IPS DF 6.9 (cell line): ENCODE results near the gene SEPTIN8.

Experiments
- DNase-seq: peaks from one replicate; pipeline ENCODE4 v3.0.0-alpha.2; 2013; ENCODE audit warnings: low read depth, low spot score
- H3K27ac ChIP-seq: one replicate; pipeline ENCODE4 v1.5.1; 2013; ENCODE audit warnings: low read length, control low read depth
- H3K27me3 ChIP-seq: 2 replicates; pipeline ENCODE4 v1.6.1; 2013; ENCODE audit warnings: mild to moderate bottlenecking, low read length; ENCODE audit not compliant: control insufficient read depth, insufficient read depth
- H3K36me3 ChIP-seq: 2 replicates; pipeline ENCODE4 v1.6.1; 2013; ENCODE audit warnings: low read length; ENCODE audit not compliant: control insufficient read depth, insufficient read depth
- H3K4me1 ChIP-seq: 2 replicates; pipeline ENCODE4 v1.6.1; 2013; ENCODE audit warnings: low read length; ENCODE audit not compliant: control insufficient read depth, insufficient read depth
- H3K4me3 ChIP-seq: 2 replicates; pipeline ENCODE4 v1.5.1; 2013; ENCODE audit warnings: mild to moderate bottlenecking, low read length
- H3K9me3 ChIP-seq: 2 replicates; pipeline ENCODE4 v1.6.1; 2013; ENCODE audit warnings: low read length, inconsistent platforms; ENCODE audit not compliant: control insufficient read depth, insufficient read depth
- WGBS: extraction: QIAGEN DNeasy Blood & Tissue Kit; methylation state at CpG from one replicate; pipeline ENCODE4 v1.1.7; 2013; ENCODE audit warnings: mixed read lengths, missing lambda C conversion rate; ENCODE audit not compliant: insufficient read length, insufficient coverage; 5-methylcytosine and 5-hydroxymethylcytosine counted together

SEPTIN8 gene

GRCh38 chr5:132773601-132774355, 3.3 kb downstream of the SEPTIN8 start:
- Histone ChIP-seq H3K36me3 (no peaks in the 10 kb centered on the region), H3K4me1 (peaks cover 8% of the 10 kb centered on the region; the same call in 1 of the 2 replicates), H3K9me3 (no peaks in the 10 kb centered on the region), H3K27me3 (peaks cover 11% of the 10 kb centered on the region), H3K27ac (no peak overlapping the region), H3K4me3 (no peak overlapping the region)
- WGBS: no CpG with 5 or more reads among the region's 12 CpGs
- DNase-seq: no peak

- Histone ChIP-seq H3K27me3 (peaks cover 6% of the 10 kb centered on the region; the same call in 1 of the 2 replicates), H3K9me3 (no peaks in the 10 kb centered on the region), H3K4me1 (peaks cover 6% of the 10 kb centered on the region; the same call in 1 of the 2 replicates), H3K4me3 (no peak overlapping the region), H3K27ac (no peak overlapping the region), H3K36me3 (no peaks in the 10 kb centered on the region)
- DNase-seq: no peak
- no CpG with 5 or more reads among the region's 5 CpGs for WGBS
Measured at GRCh38 chr5:132773114-132773513, 3.9 kb downstream of the SEPTIN8 start.

GRCh38 chr5:132772291-132773070, 4.6 kb downstream of the SEPTIN8 start:
- H3K9me3 ChIP-seq: no peaks in the 10 kb centered on the region
- no CpG with 5 or more reads among the region's 8 CpGs for WGBS
- no peak overlapping the region for H3K4me3 ChIP-seq
- no peak overlapping the region for H3K27ac ChIP-seq
- no peak for DNase-seq
- H3K4me1 ChIP-seq: peaks cover 4% of the 10 kb centered on the region; the same call in 1 of the 2 replicates
- H3K27me3 ChIP-seq: peaks cover 2% of the 10 kb centered on the region; the same call in 1 of the 2 replicates
- no peaks in the 10 kb centered on the region for H3K36me3 ChIP-seq

DNA sequence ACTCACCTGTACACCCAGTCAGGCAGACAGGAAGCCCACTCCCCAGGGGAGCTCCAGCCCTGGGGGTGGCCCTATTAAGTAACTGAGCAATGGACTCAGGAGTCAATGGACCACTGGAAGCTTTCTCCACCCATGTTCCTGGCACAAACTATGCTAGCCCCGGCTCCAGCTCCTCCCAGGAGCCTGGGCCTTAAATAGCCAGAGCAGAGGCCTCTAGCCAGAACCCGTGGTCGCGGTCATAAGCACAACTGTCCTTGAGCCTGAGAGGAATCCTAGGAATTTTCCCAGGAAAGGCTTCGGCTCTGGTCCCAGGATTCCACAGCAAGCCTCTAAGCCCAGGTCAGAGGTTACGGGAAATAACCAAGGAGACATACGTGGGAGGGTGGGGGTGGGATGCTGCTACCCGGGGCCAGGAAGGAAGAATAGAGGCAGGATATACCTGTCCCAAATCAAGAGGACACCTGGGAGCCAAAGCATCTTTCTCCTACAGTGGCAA, 5.5 kb downstream of the SEPTIN8 start:
- Histone ChIP-seq H3K4me3 (no peak overlapping the region), H3K27ac (no peak overlapping the region), H3K4me1 (peaks cover 4% of the 10 kb centered on the region; the same call in 1 of the 2 replicates), H3K36me3 (no peaks in the 10 kb centered on the region), H3K27me3 (peaks cover 2% of the 10 kb centered on the region; the same call in 1 of the 2 replicates), H3K9me3 (no peaks in the 10 kb centered on the region)
- WGBS: no CpG with 5 or more reads among the region's 8 CpGs
- DNase-seq: no peak

GRCh38 chr5:132770476-132771159, 6.4 kb downstream of the SEPTIN8 start:
- Histone ChIP-seq H3K9me3 (no peaks in the 10 kb centered on the region), H3K27ac (no peak overlapping the region), H3K36me3 (no peaks in the 10 kb centered on the region), H3K4me1 (peaks cover 2% of the 10 kb centered on the region; the same call in 1 of the 2 replicates), H3K27me3 (no peaks in the 10 kb centered on the region), H3K4me3 (no peak overlapping the region)
- DNase-seq: no peak
- WGBS: no CpG with 5 or more reads among the region's 8 CpGs

- Histone ChIP-seq H3K27me3 (no peaks in the 10 kb centered on the region), H3K36me3 (no peaks in the 10 kb centered on the region), H3K9me3 (no peaks in the 10 kb centered on the region), H3K27ac (no peak overlapping the region), H3K4me3 (no peak overlapping the region), H3K4me1 (peaks cover 2% of the 10 kb centered on the region; the same call in 1 of the 2 replicates)
- no CpG with 5 or more reads among the region's 3 CpGs for WGBS
- DNase-seq: no peak
Measured at GRCh38 chr5:132768485-132768868, 8.6 kb downstream of the SEPTIN8 start.

- Histone ChIP-seq H3K9me3 (no peaks in the 10 kb centered on the region), H3K27ac (no peak overlapping the region), H3K4me3 (no peak overlapping the region), H3K4me1 (peaks cover 2% of the 10 kb centered on the region; the same call in 1 of the 2 replicates), H3K27me3 (no peaks in the 10 kb centered on the region), H3K36me3 (no peaks in the 10 kb centered on the region)
- no CpG with 5 or more reads among the region's 2 CpGs for WGBS
- no peak for DNase-seq
Measured at GRCh38 chr5:132767150-132767549, 9.9 kb downstream of the SEPTIN8 start.

DNA sequence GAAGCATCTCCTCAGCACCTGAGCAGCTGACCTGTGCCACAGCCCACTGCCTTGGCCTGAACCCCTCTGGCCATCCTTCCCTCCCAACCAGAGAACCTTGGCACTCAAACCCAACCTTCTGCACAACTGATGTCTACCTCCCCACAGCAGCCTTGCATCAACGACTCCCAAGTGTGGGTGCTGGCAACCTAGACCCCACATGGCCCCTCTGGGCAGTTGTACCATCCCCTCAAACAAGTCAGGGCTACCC, 10.3 kb downstream of the SEPTIN8 start:
- Histone ChIP-seq H3K4me3 (no peak overlapping the region), H3K27me3 (no peaks in the 10 kb centered on the region), H3K4me1 (peaks cover 2% of the 10 kb centered on the region; the same call in 1 of the 2 replicates), H3K27ac (no peak overlapping the region), H3K36me3 (no peaks in the 10 kb centered on the region), H3K9me3 (no peaks in the 10 kb centered on the region)
- no peak for DNase-seq
- no CpG with 5 or more reads among the region's 1 CpG for WGBS

DNA sequence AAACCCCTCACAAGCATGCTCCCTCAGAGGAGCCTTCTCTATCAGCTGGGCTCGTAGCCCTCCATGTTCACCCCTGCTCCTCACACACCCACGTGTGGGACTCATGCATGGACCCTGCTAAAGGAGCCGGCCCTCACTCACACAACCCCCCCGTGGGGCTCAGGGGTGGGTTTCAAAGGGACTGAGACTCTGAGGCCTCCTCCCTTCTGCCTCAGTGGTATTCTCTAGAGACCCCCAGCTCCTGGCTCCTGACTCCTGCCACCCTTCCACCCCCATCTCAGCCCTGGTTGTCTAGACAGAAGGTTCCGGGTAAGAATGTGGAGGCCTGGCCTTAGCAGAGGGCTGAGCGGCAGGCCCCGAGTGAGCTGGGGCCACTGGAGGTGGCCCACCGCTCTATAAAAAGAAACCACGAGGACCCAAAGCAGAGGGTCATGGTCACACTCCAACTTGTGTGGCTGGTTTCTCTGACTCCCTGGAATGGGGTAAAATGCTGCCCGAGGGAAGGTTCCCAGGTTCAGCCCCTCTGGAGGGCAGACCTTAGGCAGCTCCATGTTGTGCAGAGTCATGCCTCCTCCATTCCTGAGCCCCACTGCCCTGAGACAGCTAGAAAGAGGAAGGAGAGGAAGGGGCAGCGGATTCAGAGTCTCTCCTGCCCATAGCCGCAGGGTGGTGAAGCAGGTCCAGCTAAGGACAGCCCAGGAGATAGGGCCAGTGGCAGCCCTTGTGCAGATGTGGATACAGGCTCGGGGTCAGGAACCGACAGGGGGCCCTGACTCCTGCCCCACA, 10.8 kb downstream of the SEPTIN8 start:
- no CpG with 5 or more reads among the region's 14 CpGs for WGBS
- Histone ChIP-seq H3K4me3 (no peak overlapping the region), H3K27ac (no peak overlapping the region), H3K27me3 (no peaks in the 10 kb centered on the region), H3K9me3 (no peaks in the 10 kb centered on the region), H3K4me1 (peaks cover under 1% of the 10 kb centered on the region; the same call in 1 of the 2 replicates), H3K36me3 (no peaks in the 10 kb centered on the region)
- no peak for DNase-seq
